Right kidney (tissue), 1 donor: ENCODE data around the gene TSPAN5.

Source experiments
- DNase-seq: peaks from one replicate; pipeline ENCODE4 v3.0.0-alpha.2; 2016

The TSPAN5 gene

GRCh38 chr4:98674404-98675173, 16.2 kb upstream of the TSPAN5 start:
- no peak for DNase-seq

DNA sequence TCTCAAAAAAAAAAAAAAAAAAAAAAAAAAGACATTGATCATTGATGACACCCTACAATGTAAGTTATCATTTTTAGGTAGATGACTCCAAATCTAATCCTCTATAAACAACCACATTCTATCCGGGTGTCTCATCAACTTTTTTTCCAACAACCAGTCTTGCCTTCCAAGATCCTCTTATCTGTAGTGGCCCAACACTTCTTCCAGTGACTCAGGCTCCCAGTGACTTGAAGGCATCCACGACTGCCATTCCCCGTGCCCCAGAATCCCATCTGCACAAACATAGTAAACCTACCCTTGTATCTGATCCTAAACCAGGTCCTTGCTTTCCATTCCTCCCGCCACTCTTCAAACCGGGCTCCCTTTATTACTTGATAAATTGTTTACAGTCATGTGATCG, 15.6 kb upstream of the TSPAN5 start:
- DNase-seq = no peak

DNA sequence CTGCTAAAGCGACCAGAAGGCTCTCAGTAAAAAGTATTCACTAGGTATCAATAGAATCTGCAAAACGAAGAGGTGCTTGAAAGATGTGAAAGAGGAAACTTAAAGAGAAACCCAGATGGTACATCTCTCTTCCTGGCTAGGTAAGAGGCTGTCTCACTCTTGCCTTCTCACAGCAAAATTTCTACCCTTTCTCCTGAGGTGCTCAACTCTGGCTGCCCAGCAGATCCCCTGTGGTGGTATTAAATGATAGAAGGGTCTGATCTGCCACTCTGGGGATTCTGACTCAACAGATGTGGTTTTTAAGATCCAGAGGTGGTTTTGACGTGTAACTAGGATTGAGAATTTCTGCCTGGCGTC, 14.9 kb upstream of the TSPAN5 start:
- no peak for DNase-seq

DNA sequence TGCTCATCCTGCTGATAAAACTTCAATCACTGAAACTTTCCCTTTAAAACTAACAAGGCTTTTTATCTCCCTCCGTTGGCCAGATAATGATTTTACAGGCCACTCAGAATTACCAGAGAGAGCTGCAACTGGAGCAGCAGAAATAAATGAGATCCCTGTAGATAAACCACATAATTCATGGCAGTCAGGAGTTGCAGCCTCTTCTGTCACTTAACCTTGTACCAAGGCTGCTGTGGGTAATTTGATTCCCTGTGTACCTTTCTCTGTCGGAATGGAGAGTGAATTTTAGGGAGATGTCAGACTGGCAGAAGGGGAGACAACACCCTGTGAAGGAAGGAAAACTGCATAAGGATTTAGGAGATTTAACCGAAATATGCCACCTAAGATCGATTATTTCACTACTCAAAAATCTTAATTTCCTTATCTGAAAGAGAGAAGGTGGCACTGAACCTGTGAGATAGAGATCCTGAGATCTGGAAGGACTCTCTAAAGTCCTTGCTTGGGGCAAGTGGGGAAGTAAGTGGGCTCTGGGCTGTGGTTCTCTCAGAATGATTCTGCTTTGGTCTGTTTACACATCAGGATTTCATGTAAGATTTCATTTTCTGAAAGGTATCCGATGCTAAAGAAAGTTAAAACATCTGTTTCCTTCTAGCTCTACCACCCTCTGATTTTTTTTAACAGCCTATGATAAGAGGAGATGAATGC, 14.3 kb upstream of the TSPAN5 start:
- DNase-seq = no peak

DNA sequence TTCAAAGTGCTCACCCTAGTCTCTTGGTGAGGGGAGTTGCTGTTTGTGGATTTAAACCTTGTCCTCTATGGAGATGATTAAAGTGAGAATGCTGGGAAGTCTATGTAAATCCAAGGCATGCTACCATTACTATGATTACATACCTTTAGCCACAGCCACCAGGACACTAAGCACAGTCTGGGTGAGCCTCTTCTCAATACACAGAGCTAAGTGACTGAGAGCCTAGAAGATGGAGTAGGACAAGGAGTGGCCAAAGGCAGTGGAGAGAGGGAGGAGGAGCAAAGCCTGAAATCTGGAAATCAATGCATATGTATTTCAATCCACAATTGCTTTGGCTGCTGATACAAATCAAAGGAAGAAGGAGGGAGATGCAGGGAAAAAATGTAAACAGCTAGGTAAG, 12.7 kb upstream of the TSPAN5 start:
- DNase-seq = no peak

DNA sequence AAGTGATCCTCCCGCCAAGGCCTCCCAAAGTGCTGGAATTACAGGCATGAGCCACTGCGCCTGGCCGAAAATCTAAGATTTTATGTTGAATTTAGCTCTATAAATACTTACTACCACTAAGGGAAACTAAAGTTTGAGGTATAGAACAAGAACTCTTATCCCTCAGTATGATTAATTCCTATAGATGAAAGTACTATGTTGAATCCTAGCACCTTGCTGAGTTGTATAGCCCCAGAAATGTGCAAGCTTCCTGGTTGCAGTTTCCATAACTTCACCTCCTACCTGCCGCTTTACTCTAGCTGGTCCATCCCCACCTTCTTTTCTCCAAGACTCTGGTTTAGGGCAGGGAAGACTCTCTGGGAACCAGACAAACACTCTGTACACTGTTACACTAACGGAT, 11.8 kb upstream of the TSPAN5 start:
- DNase-seq = no peak

GRCh38 chr4:98669577-98669976, 11.2 kb upstream of the TSPAN5 start:
- DNase-seq = no peak

DNA sequence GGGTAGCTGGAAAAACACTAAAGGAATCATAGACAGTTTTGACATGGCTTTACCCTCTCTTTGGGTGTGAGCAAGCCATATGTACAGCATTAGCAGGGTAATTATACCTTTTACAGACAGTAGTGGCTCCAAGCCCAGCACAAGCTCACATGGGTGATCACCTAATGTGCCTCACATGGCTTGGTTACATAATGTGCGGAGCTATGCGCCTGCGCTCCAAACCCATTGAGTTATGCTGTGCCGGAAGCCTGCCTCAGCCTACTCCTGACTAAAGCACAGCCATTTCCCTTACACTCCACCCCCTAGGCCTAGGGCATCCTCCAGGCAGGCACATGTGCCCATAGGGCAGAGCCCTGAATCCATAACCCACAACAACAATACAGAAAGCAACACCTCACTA, 6.5 kb upstream of the TSPAN5 start:
- DNase-seq = no peak

- DNase-seq = no peak
These were observed 5.0 kb upstream of the TSPAN5 start for GRCh38 chr4:98663226-98664006.

DNA sequence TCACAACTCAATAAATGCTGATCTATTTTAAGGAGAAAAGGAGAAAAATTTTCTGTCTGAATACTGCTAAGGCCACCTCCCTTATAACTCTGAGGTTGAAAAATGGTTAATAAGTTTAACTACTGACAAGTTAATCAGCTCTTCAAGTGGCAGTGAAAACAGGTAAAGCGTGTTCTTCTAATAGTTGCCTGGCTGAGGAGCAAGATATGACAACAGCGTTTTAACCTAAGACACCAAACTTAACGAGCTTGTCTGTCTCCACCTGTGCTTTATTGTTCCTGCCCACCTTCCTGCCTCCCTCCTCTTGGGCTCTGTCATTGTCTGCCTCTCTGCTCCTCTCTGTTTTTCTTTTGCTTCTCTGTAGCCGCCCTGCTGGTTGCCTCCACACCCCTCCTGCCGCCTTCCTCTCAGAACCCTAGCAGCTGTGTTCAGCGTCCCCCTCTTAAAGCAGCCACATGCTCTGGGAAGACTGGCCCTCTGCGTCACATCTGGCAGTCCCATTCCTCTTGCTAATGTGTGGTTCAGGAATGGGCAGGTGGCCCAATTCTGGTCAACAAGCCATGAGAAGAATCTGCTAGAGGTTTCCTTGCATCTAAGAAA, 4.3 kb upstream of the TSPAN5 start:
- no peak for DNase-seq

- no peak for DNase-seq
These were observed 3.6 kb upstream of the TSPAN5 start for GRCh38 chr4:98662055-98662453.

DNA sequence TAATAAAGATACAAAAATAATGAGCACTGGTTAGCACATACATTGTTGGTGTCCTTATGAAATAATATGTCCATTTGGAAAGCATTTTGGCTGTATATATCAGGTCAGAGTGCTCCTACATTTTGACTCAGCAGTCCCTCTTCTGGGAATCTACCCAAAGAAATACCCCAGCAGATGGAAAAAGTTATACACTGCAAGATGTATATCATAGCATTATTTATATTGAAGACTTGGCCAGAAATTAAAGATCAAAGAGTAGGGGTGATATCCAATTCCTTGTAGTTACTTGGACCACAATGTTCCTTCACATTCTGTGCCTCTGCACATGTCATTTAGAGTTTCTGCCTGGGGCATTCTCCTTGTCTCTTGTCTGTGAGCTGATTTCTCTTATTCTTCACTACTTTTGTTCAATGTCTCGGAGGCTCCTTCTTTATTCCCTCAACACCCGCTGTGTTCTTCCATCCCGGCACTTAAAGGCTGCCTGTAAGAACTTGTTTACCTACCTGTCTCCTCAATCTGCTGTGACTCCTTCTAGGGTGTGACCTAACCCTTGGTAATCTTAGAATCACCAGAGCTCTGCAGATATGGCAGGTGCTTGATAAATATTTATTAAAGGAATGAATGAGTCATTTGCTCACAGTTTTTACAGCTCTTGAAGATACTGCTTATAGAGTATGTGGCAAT, 3.1 kb upstream of the TSPAN5 start:
- no peak for DNase-seq

GRCh38 chr4:98659741-98660462, 1.5 kb upstream of the TSPAN5 start:
- no peak for DNase-seq

DNA sequence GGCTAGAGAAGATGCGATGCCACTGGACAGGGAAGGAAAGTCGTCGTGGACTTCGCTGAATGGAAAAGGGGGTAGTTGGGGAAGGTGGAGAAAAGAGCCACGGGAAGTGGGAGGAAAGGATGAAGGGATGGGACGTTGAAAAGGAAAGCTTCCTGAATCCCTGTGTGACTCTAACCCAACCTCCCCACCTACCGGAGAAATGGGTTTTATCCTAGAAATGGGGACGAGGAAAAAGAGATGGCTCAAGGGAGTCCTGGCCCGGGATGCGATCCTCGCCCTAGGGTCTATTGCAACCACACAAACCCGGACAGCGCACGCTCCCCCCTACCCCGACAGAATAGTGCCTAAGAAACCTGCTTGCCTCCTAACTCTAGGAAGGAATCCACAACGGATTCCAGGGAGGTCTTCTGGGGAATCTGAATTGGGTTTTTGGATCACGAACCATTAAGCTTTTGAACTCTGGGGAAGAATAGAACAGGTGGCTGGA, 738 bp upstream of the TSPAN5 start:
- DNase-seq = no peak

DNA sequence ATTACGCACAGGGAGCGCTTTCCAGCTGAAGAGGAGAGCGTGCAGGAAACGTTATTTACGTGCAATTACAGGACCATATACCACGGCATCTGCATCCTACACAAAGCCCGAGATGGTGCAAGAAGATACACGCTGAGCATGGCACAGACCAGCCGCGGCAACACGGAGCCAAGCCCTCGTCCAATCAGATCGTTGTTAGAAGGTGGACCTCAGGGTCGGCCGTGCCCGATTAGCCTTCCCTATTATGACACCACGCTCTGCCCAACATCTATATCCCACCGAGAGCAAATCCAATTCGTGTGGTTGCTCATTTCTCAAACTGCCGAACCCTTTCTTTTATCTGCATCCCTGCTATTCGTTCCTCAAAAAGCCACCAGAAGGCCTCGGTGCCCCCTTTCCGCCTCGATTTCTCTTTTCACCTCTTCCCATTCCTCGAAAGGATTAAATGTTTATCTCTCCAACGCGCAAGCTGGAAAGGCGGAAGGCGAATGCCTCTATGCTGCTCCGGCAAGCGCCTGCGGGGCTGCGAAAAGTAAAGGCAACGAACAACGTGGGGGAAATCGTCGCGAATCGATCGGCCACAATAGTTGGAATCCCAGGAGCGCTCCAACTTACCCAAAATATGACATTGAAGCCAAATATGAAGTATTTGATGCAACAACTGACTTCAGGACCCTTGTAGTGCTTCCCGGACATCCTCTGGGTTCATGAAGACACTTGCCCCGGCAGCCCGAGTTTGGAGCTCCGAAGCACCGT, 702 bp downstream of the TSPAN5 start:
- peak; percentile 71 for DNase-seq

DNA sequence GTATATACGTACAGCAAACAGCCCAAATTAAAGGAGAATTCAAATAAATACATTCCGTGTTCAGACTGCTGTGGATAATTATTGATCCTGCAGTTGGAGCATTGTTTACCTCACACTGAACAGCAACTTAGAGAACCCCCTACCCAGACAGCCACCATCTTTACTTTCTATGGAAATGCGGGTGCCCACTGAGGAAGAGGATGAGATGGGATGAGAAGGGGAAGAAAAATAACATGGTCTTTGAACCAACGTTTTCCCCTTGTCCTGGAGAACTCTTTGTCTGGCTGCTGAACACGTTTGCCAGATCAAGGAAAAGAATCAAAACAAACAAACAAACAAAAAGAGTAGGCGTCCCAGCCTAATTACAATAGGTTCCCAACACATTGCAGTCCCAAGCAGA, 1.5 kb downstream of the TSPAN5 start:
- DNase-seq = no peak

- no peak for DNase-seq
These were observed 2.0 kb downstream of the TSPAN5 start for GRCh38 chr4:98656443-98656842.

DNA sequence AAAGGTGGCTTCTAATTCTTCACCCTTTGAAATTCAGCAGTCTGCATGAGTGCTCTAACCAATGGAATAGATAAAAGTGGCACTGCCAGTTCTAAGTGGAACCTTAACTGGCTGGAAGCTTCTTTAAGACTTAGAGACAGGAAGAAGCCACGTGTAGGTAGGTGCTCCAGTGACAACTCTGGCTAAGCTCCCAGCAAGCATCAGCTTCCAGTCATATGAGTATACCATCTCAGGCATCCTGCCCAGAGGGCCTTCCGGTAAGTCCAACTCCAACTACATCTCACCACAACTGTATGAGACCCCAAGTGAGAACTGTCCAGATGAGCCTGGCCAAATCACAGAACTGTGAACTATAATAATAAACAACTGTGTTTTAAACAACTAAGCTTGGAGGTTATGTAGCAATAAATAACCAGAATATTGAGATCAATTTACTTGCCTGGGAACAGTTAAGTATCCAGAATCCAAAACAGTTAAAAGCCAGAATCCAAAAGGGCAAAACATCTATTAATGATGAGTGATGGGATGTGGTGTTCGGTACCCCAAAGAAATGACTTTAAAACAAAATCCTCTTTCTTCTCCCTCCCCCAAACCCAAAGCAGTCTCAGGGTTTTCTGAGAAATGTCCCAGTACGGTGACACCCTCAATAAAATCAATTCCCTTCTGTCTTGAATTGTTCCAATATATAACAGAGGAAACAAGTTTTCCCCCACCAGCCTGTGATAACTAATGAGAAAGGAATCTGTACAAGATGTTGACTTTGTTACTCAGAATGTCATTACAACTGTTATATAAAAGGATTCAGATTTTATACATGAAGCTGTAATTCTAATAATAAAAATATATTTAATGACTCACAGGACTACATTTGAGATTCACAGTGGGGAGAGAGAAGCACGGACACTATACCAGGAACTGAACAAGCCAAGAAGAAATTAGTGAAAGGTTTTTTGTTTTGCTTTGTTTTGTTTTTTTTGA, 4.2 kb downstream of the TSPAN5 start:
- no peak for DNase-seq

- no peak for DNase-seq
These were observed 5.4 kb downstream of the TSPAN5 start for GRCh38 chr4:98652996-98653395.

DNA sequence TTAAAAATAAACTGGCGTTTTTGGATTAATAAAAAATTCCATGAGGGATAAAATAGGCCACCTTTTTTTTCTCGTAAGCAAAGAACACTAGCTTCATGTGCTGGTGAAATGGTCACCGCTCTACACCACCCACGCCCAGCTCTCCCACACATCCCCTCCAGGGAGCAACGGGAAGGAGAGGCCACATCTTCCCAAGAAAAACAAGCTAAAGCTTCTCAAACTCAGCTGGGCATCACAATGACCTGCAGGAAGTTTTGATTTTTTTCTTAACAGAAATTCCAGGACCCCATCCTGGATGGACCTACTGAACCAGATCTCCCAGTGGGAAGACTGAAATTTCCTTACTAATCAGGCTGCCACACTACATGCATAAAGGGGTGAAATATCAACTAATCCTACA, 9.8 kb downstream of the TSPAN5 start:
- no peak for DNase-seq
